Neural progenitor cell (in vitro differentiated cells): Measurements from ENCODE around the gene HNRNPA1.
A peak's percentile ranks its signal among the peaks of the same experiment; 100 is the strongest.

Source experiments
- CTCF ChIP-seq: fragments of 200-600 bp; sonication (generic); IDR thresholded peaks from 2 replicates; pipeline ENCODE4 v1.5.1; 2017; ENCODE audit warnings: antibody characterized with exemption, mild to moderate bottlenecking
- EZH2 ChIP-seq: fragments of 200-600 bp; sonication (generic); IDR thresholded peaks from 2 replicates; pipeline ENCODE4 v1.6.1; 2017; ENCODE audit warnings: antibody characterized with exemption, mild to moderate bottlenecking, moderate library complexity
- EZH2phosphoT487 ChIP-seq: fragments of 200-600 bp; sonication (generic); IDR thresholded peaks from 2 replicates; pipeline ENCODE4 v1.6.1; 2017; ENCODE audit warnings: antibody characterized with exemption

GRCh38 chr12:54232790-54233189, 47.7 kb upstream of the HNRNPA1 start:
- TF ChIP-seq EZH2 (no peak), CTCF (peak; percentile 32), EZH2phosphoT487 (no peak)
